ENCODE measurements around the gene STUB1. TPM values are rescaled to one million over a fixed set of nuclear protein-coding genes. Genes with fewer than 3 reads are reported as not detected.

STUB1 gene
- total and polyA plus RNA-seq, 8 donors = 43.5 to 307 (median 156) TPM

- H3K27ac ChIP-seq = peak overlapping the region in 4 of 5 donors; percentile 77 to 90 (median 82)
Measured at GRCh38 chr16:684961-685696, 4.9 kb downstream of the STUB1 start.

GRCh38 chr16:685967-686366 lies 5.8 kb downstream of the STUB1 start:
- intact Hi-C loops (cut with DNase I; ENCODE audit: low total_unique reads) = no loop called here
- Histone ChIP-seq H3K4me1 (peaks cover 60 to 87% (median 80%) of the 10 kb centered on the region in 4 donors), H3K27ac (no peak overlapping the region), H3K27me3 (no peaks in the 10 kb centered on the region), H3K36me3 (peaks cover 32 to 52% (median 41%) of the 10 kb centered on the region in 4 donors), H3K9me3 (no peaks in the 10 kb centered on the region), H3K4me3 (no peak overlapping the region)
- TF ChIP-seq POLR2A (IDR thresholded peaks at IDR 0.05) = no peak
- peak in 4 of 7 experiments; percentile 19 to 47 (median 32) for TF ChIP-seq CTCF (IDR thresholded peaks at IDR 0.05)
- no peak for TF ChIP-seq EP300 (IDR thresholded peaks at IDR 0.05)
- peak in 1 of 3 donors; percentile 18 for TF ChIP-seq POLR2AphosphoS5 (IDR thresholded peaks at IDR 0.05)
- peak; percentile 59 to 76 for DNase-seq
- 54 to 90% (median 58%) methylated on average over 2 to 10 of the region's 10 CpGs for WGBS, 5 donors

More at GRCh38 chr16:684961-685696, 4.9 kb downstream of the STUB1 start:
- Histone ChIP-seq H3K27me3 (no peaks in the 10 kb centered on the region), H3K4me1 (peaks cover 56 to 85% (median 77%) of the 10 kb centered on the region in 4 donors), H3K36me3 (peaks cover 32 to 52% (median 41%) of the 10 kb centered on the region in 4 donors), H3K4me3 (peak overlapping the region; percentile 62 to 88 (median 78)), H3K9me3 (no peaks in the 10 kb centered on the region)
- TF ChIP-seq EP300 (IDR thresholded peaks at IDR 0.05) (no peak), POLR2AphosphoS5 (IDR thresholded peaks at IDR 0.05) (no peak), POLR2A (IDR thresholded peaks at IDR 0.05) (no peak), CTCF (IDR thresholded peaks at IDR 0.05) (no peak)
- no peak for DNase-seq
- intact Hi-C loops (cut with DNase I; ENCODE audit: low total_unique reads) = no loop called here
- 92 to 96% (median 93%) methylated on average over 38 to 61 of the region's 61 CpGs for WGBS, 5 donors

GRCh38 chr16:686459-687260 lies 6.5 kb downstream of the STUB1 start:
- Histone ChIP-seq H3K27ac (no peak overlapping the region), H3K36me3 (peaks cover 27 to 49% (median 36%) of the 10 kb centered on the region in 4 donors), H3K27me3 (peaks cover 0 to 6% (median 0%) of the 10 kb centered on the region in 3 donors), H3K9me3 (no peaks in the 10 kb centered on the region), H3K4me1 (peaks cover 53 to 80% (median 73%) of the 10 kb centered on the region in 4 donors), H3K4me3 (no peak overlapping the region)
- no peak for TF ChIP-seq EP300 (IDR thresholded peaks at IDR 0.05)
- TF ChIP-seq POLR2A (IDR thresholded peaks at IDR 0.05) = no peak
- no peak for TF ChIP-seq CTCF (IDR thresholded peaks at IDR 0.05)
- TF ChIP-seq POLR2AphosphoS5 (IDR thresholded peaks at IDR 0.05) = no peak
- WGBS, 5 donors = 91 to 94% (median 93%) methylated on average over 48 to 51 of the region's 51 CpGs; no CpG with 5 or more reads in 1 of the 5 donors
- intact Hi-C loops (cut with DNase I; ENCODE audit: low total_unique reads) = no loop called here
- no peak for DNase-seq

GRCh38 chr16:687499-687898 lies 7.3 kb downstream of the STUB1 start:
- Histone ChIP-seq H3K27me3 (peaks cover 0 to 14% (median 0%) of the 10 kb centered on the region in 3 donors), H3K9me3 (no peaks in the 10 kb centered on the region), H3K4me3 (no peak overlapping the region), H3K4me1 (peaks cover 45 to 72% (median 65%) of the 10 kb centered on the region in 4 donors), H3K36me3 (peaks cover 19 to 41% (median 28%) of the 10 kb centered on the region in 4 donors), H3K27ac (no peak overlapping the region)
- no peak for DNase-seq
- WGBS, 5 donors = 88 to 93% (median 91%) methylated on average over 16 to 19 of the region's 19 CpGs
- TF ChIP-seq CTCF (IDR thresholded peaks at IDR 0.05) (no peak), EP300 (IDR thresholded peaks at IDR 0.05) (no peak), POLR2AphosphoS5 (IDR thresholded peaks at IDR 0.05) (no peak), POLR2A (IDR thresholded peaks at IDR 0.05) (no peak)
- intact Hi-C loops (cut with DNase I; ENCODE audit: low total_unique reads) = no loop called here

Data from stomach (tissue), 9 donors.